Astrocyte of the cerebellum (primary cell): Measurements from ENCODE around the gene BANF1.
"Not testable (repeated sequence)": the region's sequence is repeated elsewhere in the genome, so short reads cannot be mapped to it uniquely, and the experiment has no call there.

Experiments used
- DNase-seq: peaks from one replicate; pipeline ENCODE4 v3.0.0-alpha.2; 2011; ENCODE audit warnings: low read depth
- H3K4me3 ChIP-seq: 2 replicates; pipeline ENCODE4 v1.5.1; 2011; ENCODE audit warnings: mild to moderate bottlenecking, low read depth, low read length, moderate library complexity
- CTCF ChIP-seq: IDR thresholded peaks from 2 replicates; pipeline ENCODE4 v1.5.1; 2012; ENCODE audit warnings: low read length, low read depth, moderate library complexity, mild to moderate bottlenecking; ENCODE audit errors: missing control alignments
- in situ Hi-C: cut with HindIII; loops from 2 replicates; pipeline ENCODE4 v1.10.0; 2017; ENCODE audit warnings: low sequenced_read_pairs

Gene BANF1

GRCh38 chr11:66020212-66020611 is 17.9 kb downstream of the BANF1 start:
- no peak for TF ChIP-seq CTCF
- no peak overlapping the region for H3K4me3 ChIP-seq
- DNase-seq = no peak
- in situ Hi-C loops = no loop called here

- H3K4me3 ChIP-seq = no peak overlapping the region
- DNase-seq = no peak
Measured at GRCh38 chr11:66020618-66021357, 18.5 kb downstream of the BANF1 start.

GRCh38 chr11:66022401-66023185 is 20.3 kb downstream of the BANF1 start:
- H3K4me3 ChIP-seq = no peak overlapping the region
- no peak for DNase-seq
- peak; percentile 93 for TF ChIP-seq CTCF
- in situ Hi-C loops = no loop called here

More at GRCh38 chr11:66020618-66021357, 18.5 kb downstream of the BANF1 start:
- in situ Hi-C loops = no loop called here
- no peak for TF ChIP-seq CTCF

GRCh38 chr11:66023186-66023440 is 20.8 kb downstream of the BANF1 start:
- H3K4me3 ChIP-seq, in situ Hi-C loops, DNase-seq: not testable (repeated sequence)

- no peak for DNase-seq
- no peak for TF ChIP-seq CTCF
- in situ Hi-C loops = no loop called here
- H3K4me3 ChIP-seq = no peak within 1 kb of the TSS
Measured at GRCh38 chr11:66026017-66026529, 23.8 kb downstream of the BANF1 start, which contains the start of gene CATSPER1. CATSPER1 (minus strand) TSS chr11:66026479; CDS start chr11:66026379, 100 bp downstream.

GRCh38 chr11:66032957-66033735 is 30.8 kb downstream of the BANF1 start:
- no peak for DNase-seq
- no peak for TF ChIP-seq CTCF
- in situ Hi-C loops = no loop called here
- no peak overlapping the region for H3K4me3 ChIP-seq
